ENCODE data around the gene SIRT7.

DNA sequence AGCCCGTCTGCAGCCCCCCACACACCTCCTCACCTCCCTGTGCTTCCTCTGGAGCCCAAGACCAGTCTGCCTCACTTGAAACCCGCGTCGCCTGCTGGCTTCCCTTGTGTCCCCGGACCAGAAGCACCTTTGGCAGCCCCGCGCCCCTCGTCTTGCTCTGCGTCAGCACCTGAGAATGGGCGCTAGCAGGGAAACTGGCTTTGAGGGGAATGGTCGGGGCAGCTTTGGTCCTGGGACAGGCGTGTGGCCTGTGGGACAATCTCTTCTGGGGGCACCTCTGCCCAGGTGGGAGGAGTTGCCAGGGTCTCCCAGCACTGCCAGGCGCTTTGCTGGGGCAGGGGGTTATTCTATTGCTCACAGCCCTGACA lies 13.2 kb upstream of the SIRT7 start:
- TF ChIP-seq, protein P1, sequence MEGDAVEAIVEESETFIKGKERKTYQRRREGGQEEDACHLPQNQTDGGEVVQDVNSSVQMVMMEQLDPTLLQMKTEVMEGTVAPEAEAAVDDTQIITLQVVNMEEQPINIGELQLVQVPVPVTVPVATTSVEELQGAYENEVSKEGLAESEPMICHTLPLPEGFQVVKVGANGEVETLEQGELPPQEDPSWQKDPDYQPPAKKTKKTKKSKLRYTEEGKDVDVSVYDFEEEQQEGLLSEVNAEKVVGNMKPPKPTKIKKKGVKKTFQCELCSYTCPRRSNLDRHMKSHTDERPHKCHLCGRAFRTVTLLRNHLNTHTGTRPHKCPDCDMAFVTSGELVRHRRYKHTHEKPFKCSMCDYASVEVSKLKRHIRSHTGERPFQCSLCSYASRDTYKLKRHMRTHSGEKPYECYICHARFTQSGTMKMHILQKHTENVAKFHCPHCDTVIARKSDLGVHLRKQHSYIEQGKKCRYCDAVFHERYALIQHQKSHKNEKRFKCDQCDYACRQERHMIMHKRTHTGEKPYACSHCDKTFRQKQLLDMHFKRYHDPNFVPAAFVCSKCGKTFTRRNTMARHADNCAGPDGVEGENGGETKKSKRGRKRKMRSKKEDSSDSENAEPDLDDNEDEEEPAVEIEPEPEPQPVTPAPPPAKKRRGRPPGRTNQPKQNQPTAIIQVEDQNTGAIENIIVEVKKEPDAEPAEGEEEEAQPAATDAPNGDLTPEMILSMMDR (IDR thresholded peaks at IDR 0.05): no peak
- no peak for TF ChIP-seq EP300 (IDR thresholded peaks at IDR 0.05; ENCODE audit: borderline replicate concordance in 1 of 2, low read depth in 1 of 2, low read length in 1 of 2)
- no peak for TF ChIP-seq CHD2 (IDR thresholded peaks at IDR 0.05; ENCODE audit: low read length, partially characterized antibody)
- 0 out of 2 replicates have a peak, but pooled peaks have one; percentile 16 for TF ChIP-seq ELF1 (IDR thresholded peaks at IDR 0.05)
- TF ChIP-seq EZH2phosphoT487 (IDR thresholded peaks at IDR 0.05; ENCODE audit: borderline replicate concordance, low read depth): no peak
- TF ChIP-seq SIN3A (IDR thresholded peaks at IDR 0.05; ENCODE audit: borderline replicate concordance, low read depth, low read length): no peak
- TF ChIP-seq RXRA (IDR thresholded peaks at IDR 0.05; ENCODE audit: borderline replicate concordance, low read depth): no peak
- TF ChIP-seq RFX5 (IDR thresholded peaks at IDR 0.05; ENCODE audit: low read length): no peak
- no peak for TF ChIP-seq POLR2AphosphoS5 (IDR thresholded peaks at IDR 0.05; ENCODE audit: low read depth, low read length)
